Mesendoderm (in vitro differentiated cells): ENCODE results near the gene CDH24.

Experiments
- DNase-seq: peaks from one replicate; pipeline ENCODE4 v3.0.0; 2013
- H2AK5ac ChIP-seq: 2 replicates; pipeline ENCODE4 v1.6.1; 2013; ENCODE audit warnings: low read length, inconsistent platforms
- H2BK120ac ChIP-seq: 2 replicates; pipeline ENCODE4 v1.6.1; 2013; ENCODE audit warnings: low read depth, mild to moderate bottlenecking, low read length, moderate library complexity, mixed read lengths
- H2BK15ac ChIP-seq: replicated peaks from 2 replicates; pipeline ENCODE4 v1.6.1; 2013; ENCODE audit warnings: low read depth, mild to moderate bottlenecking, moderate library complexity
- H2BK5ac ChIP-seq: 2 replicates; pipeline ENCODE4 v1.6.1; 2013; ENCODE audit warnings: low read length, inconsistent platforms
- H3K18ac ChIP-seq: 2 replicates; pipeline ENCODE4 v1.6.1; 2013; ENCODE audit warnings: mild to moderate bottlenecking, low read length, mixed read lengths
- H3K23ac ChIP-seq: one replicate; pipeline ENCODE4 v1.6.1; 2013; ENCODE audit warnings: low read length
- H3K27ac ChIP-seq: 2 replicates; pipeline ENCODE4 v1.5.1; 2013; ENCODE audit warnings: low read depth, mild to moderate bottlenecking, inconsistent platforms, low read length, moderate library complexity
- H3K27me3 ChIP-seq: 2 replicates; pipeline ENCODE4 v1.6.1; 2013; ENCODE audit warnings: low read length, control low read depth, mild to moderate bottlenecking, inconsistent platforms; ENCODE audit not compliant: insufficient read depth, poor library complexity
- H3K36me3 ChIP-seq: 2 replicates; pipeline ENCODE4 v1.6.1; 2013; ENCODE audit warnings: low read length, inconsistent platforms; ENCODE audit not compliant: control insufficient read depth, insufficient read depth
- H3K4ac ChIP-seq: one replicate; pipeline ENCODE4 v1.6.1; 2013; ENCODE audit warnings: low read depth, mild to moderate bottlenecking, low read length, moderate library complexity
- H3K4me1 ChIP-seq: 2 replicates; pipeline ENCODE4 v1.6.1; 2013; ENCODE audit warnings: low read depth, low read length, inconsistent platforms; ENCODE audit not compliant: control insufficient read depth
- H3K4me2 ChIP-seq: 2 replicates; pipeline ENCODE4 v1.6.1; 2013; ENCODE audit warnings: low read length
- H3K4me3 ChIP-seq: 2 replicates; pipeline ENCODE4 v1.5.1; 2013; ENCODE audit warnings: mild to moderate bottlenecking, low read length
- H3K56ac ChIP-seq: one replicate; pipeline ENCODE4 v1.6.1; 2013; ENCODE audit warnings: low read length
- H3K79me1 ChIP-seq: 2 replicates; pipeline ENCODE4 v1.6.1; 2013; ENCODE audit warnings: low read length, inconsistent platforms
- H3K79me2 ChIP-seq: 2 replicates; pipeline ENCODE4 v1.6.1; 2013; ENCODE audit warnings: mild to moderate bottlenecking, low read length; ENCODE audit not compliant: control insufficient read depth, insufficient read depth
- H3K9ac ChIP-seq: 2 replicates; pipeline ENCODE4 v1.6.1; 2013; ENCODE audit warnings: low read length, inconsistent platforms
- H4K5ac ChIP-seq: one replicate; pipeline ENCODE4 v1.6.1; 2013; ENCODE audit warnings: low read length
- H4K8ac ChIP-seq: one replicate; pipeline ENCODE4 v1.6.1; 2013; ENCODE audit warnings: low read depth, mild to moderate bottlenecking, control low read depth, low read length, moderate library complexity
- WGBS: extraction: QIAGEN DNeasy Blood & Tissue Kit; methylation state at CpG from one replicate; pipeline ENCODE4 v1.1.7; 2013; ENCODE audit warnings: low lambda C conversion rate, missing lambda C conversion rate; ENCODE audit not compliant: insufficient coverage; ENCODE audit errors: extremely low coverage; 5-methylcytosine and 5-hydroxymethylcytosine counted together

CDH24 gene

GRCh38 chr14:23055621-23056144, 1.6 kb downstream of the CDH24 start:
- no peak overlapping the region for H4K5ac ChIP-seq
- H3K56ac ChIP-seq = no peak overlapping the region
- H3K79me2 ChIP-seq = no peaks in the 10 kb centered on the region
- H3K4me2 ChIP-seq = no peak overlapping the region
- no peak overlapping the region for H3K23ac ChIP-seq
- H3K27ac ChIP-seq = no peak overlapping the region
- H3K36me3 ChIP-seq = peaks cover 2% of the 10 kb centered on the region
- H3K27me3 ChIP-seq = no peaks in the 10 kb centered on the region
- H3K4ac ChIP-seq = no peak overlapping the region
- H3K4me3 ChIP-seq = no peak overlapping the region
- H2BK120ac ChIP-seq = no peak overlapping the region
- no peak overlapping the region for H4K8ac ChIP-seq
- WGBS = no CpG with 5 or more reads among the region's 6 CpGs
- H3K79me1 ChIP-seq = peaks cover 2% of the 10 kb centered on the region
- H3K4me1 ChIP-seq = no peaks in the 10 kb centered on the region
- no peak overlapping the region for H2BK5ac ChIP-seq
- no peak overlapping the region for H2BK15ac ChIP-seq
- no peak for DNase-seq
- H3K9ac ChIP-seq = no peak overlapping the region
- no peak overlapping the region for H2AK5ac ChIP-seq
- H3K18ac ChIP-seq = no peak overlapping the region

GRCh38 chr14:23055147-23055550, 2.2 kb downstream of the CDH24 start:
- Histone ChIP-seq H2BK5ac (no peak overlapping the region), H4K8ac (no peak overlapping the region), H2BK15ac (no peak overlapping the region), H2AK5ac (no peak overlapping the region), H3K27ac (no peak overlapping the region), H3K4me1 (no peaks in the 10 kb centered on the region), H3K79me1 (peaks cover 2% of the 10 kb centered on the region), H3K18ac (no peak overlapping the region), H3K4me2 (no peak overlapping the region), H3K4me3 (no peak overlapping the region), H4K5ac (no peak overlapping the region), H3K23ac (no peak overlapping the region), H3K56ac (no peak overlapping the region), H3K79me2 (no peaks in the 10 kb centered on the region), H3K36me3 (peaks cover 2% of the 10 kb centered on the region), H3K9ac (no peak overlapping the region), H3K27me3 (no peaks in the 10 kb centered on the region), H2BK120ac (no peak overlapping the region), H3K4ac (no peak overlapping the region)
- no CpG with 5 or more reads among the region's 12 CpGs for WGBS
- no peak for DNase-seq

GRCh38 chr14:23054000-23054811, 3.1 kb downstream of the CDH24 start:
- Histone ChIP-seq H3K23ac (no peak overlapping the region), H2BK120ac (no peak overlapping the region), H2BK5ac (no peak overlapping the region), H3K4ac (no peak overlapping the region), H3K27ac (no peak overlapping the region), H4K5ac (no peak overlapping the region), H3K9ac (no peak overlapping the region), H3K36me3 (peaks cover 2% of the 10 kb centered on the region), H3K4me3 (no peak overlapping the region), H3K79me1 (peaks cover 2% of the 10 kb centered on the region), H4K8ac (no peak overlapping the region), H3K27me3 (no peaks in the 10 kb centered on the region), H3K56ac (no peak overlapping the region), H3K79me2 (no peaks in the 10 kb centered on the region), H3K4me1 (no peaks in the 10 kb centered on the region), H2AK5ac (no peak overlapping the region), H2BK15ac (no peak overlapping the region), H3K4me2 (no peak overlapping the region), H3K18ac (no peak overlapping the region)
- no peak for DNase-seq
- no CpG with 5 or more reads among the region's 17 CpGs for WGBS

GRCh38 chr14:23053426-23053825, 3.9 kb downstream of the CDH24 start:
- no peak overlapping the region for H3K4me2 ChIP-seq
- H3K23ac ChIP-seq = no peak overlapping the region
- H2BK15ac ChIP-seq = no peak overlapping the region
- no peaks in the 10 kb centered on the region for H3K4me1 ChIP-seq
- no peak overlapping the region for H3K18ac ChIP-seq
- DNase-seq = no peak
- no peak overlapping the region for H3K4me3 ChIP-seq
- H2BK120ac ChIP-seq = no peak overlapping the region
- H3K36me3 ChIP-seq = peaks cover 2% of the 10 kb centered on the region
- H4K5ac ChIP-seq = no peak overlapping the region
- peaks cover 2% of the 10 kb centered on the region for H3K79me1 ChIP-seq
- H3K9ac ChIP-seq = no peak overlapping the region
- H3K56ac ChIP-seq = no peak overlapping the region
- H3K4ac ChIP-seq = no peak overlapping the region
- no peak overlapping the region for H2BK5ac ChIP-seq
- H4K8ac ChIP-seq = no peak overlapping the region
- no peak overlapping the region for H2AK5ac ChIP-seq
- no CpG with 5 or more reads among the region's 10 CpGs for WGBS
- H3K79me2 ChIP-seq = no peaks in the 10 kb centered on the region
- H3K27me3 ChIP-seq = no peaks in the 10 kb centered on the region
- H3K27ac ChIP-seq = no peak overlapping the region

- H3K27me3 ChIP-seq = no peaks in the 10 kb centered on the region
- no peak overlapping the region for H3K18ac ChIP-seq
- no peak overlapping the region for H2BK5ac ChIP-seq
- no peaks in the 10 kb centered on the region for H3K4me1 ChIP-seq
- no peak overlapping the region for H3K27ac ChIP-seq
- H3K4me2 ChIP-seq = no peak overlapping the region
- H3K23ac ChIP-seq = no peak overlapping the region
- no peak overlapping the region for H4K5ac ChIP-seq
- no peak overlapping the region for H3K4ac ChIP-seq
- H3K4me3 ChIP-seq = no peak overlapping the region
- H2AK5ac ChIP-seq = no peak overlapping the region
- H2BK15ac ChIP-seq = no peak overlapping the region
- H3K79me1 ChIP-seq = peaks cover 2% of the 10 kb centered on the region
- H4K8ac ChIP-seq = no peak overlapping the region
- no peak for DNase-seq
- no peaks in the 10 kb centered on the region for H3K79me2 ChIP-seq
- no peak overlapping the region for H3K56ac ChIP-seq
- no CpG with 5 or more reads among the region's 3 CpGs for WGBS
- H3K9ac ChIP-seq = no peak overlapping the region
- H2BK120ac ChIP-seq = no peak overlapping the region
- H3K36me3 ChIP-seq = peaks cover 2% of the 10 kb centered on the region
Measured at GRCh38 chr14:23052671-23053070, 4.6 kb downstream of the CDH24 start.
